Parathyroid adenoma (tissue), 2 donors: Measurements from ENCODE around the gene WDFY2.

ENCODE experiments used
- H2AFZ ChIP-seq: fragments of 300-600 bp; sonication (generic); one replicate; pipeline ENCODE4 v1.7.0; 2017; ENCODE audit warnings: antibody characterized with exemption, mild to moderate bottlenecking
- H3K27ac ChIP-seq: fragments of 300-600 bp; sonication (generic); one replicate; pipeline ENCODE4 v1.7.0; 2017
- H3K27me3 ChIP-seq: fragments of 300-600 bp; sonication (generic); one replicate; pipeline ENCODE4 v1.7.0; 2017; ENCODE audit warnings: low read length; ENCODE audit not compliant: control insufficient read depth, insufficient read depth
- H3K36me3 ChIP-seq: fragments of 300-600 bp; sonication (generic); one replicate; pipeline ENCODE4 v1.7.0; 2017; ENCODE audit warnings: low read length; ENCODE audit not compliant: control insufficient read depth, insufficient read depth
- H3K4me1 ChIP-seq: fragments of 300-600 bp; sonication (generic); one replicate; pipeline ENCODE4 v1.7.0; 2017; ENCODE audit warnings: control low read depth
- H3K4me2 ChIP-seq: fragments of 300-600 bp; sonication (generic); one replicate; pipeline ENCODE4 v1.7.0; 2017; ENCODE audit warnings: low read length
- H3K4me3 ChIP-seq: fragments of 300-600 bp; sonication (generic); one replicate; pipeline ENCODE4 v1.7.0; 2017; ENCODE audit warnings: low read depth, low read length
- H3K79me2 ChIP-seq: fragments of 300-600 bp; sonication (generic); one replicate; pipeline ENCODE4 v1.7.0; 2017; ENCODE audit warnings: control low read depth
- H3K9ac ChIP-seq: fragments of 300-600 bp; sonication (generic); one replicate; pipeline ENCODE4 v1.7.0; 2017; ENCODE audit warnings: mild to moderate bottlenecking
- H3K9me3 ChIP-seq: fragments of 300-600 bp; sonication (generic); one replicate; pipeline ENCODE4 v1.7.0; 2017; ENCODE audit warnings: low read length; ENCODE audit not compliant: control insufficient read depth
- CTCF ChIP-seq: fragments of 300-600 bp; sonication (generic); IDR thresholded peaks from one replicate; pipeline ENCODE4 v1.7.0; 2017; ENCODE audit warnings: antibody characterized with exemption, mild to moderate bottlenecking
- donor health status: primary hyperparathyroidism.

Gene WDFY2

GRCh38 chr13:51815848-51816247, 231.6 kb downstream of the WDFY2 start:
- H3K4me3 ChIP-seq, result no peak overlapping the region
- H3K4me1 ChIP-seq, result peaks cover 3% of the 10 kb centered on the region
- H2AFZ ChIP-seq, result peak overlapping the region; percentile 78
- no peak overlapping the region for H3K4me2 ChIP-seq
- H3K27ac ChIP-seq, result no peak overlapping the region
- H3K9ac ChIP-seq, result no peak overlapping the region
- no peaks in the 10 kb centered on the region for H3K79me2 ChIP-seq
- H3K27me3 ChIP-seq, result no peaks in the 10 kb centered on the region
- no peak for TF ChIP-seq CTCF
- no peaks in the 10 kb centered on the region for H3K9me3 ChIP-seq
- no peaks in the 10 kb centered on the region for H3K36me3 ChIP-seq

GRCh38 chr13:51816604-51817249, 232.5 kb downstream of the WDFY2 start:
- H3K9me3 ChIP-seq, result no peaks in the 10 kb centered on the region
- H3K4me2 ChIP-seq, result no peak overlapping the region
- H3K27ac ChIP-seq, result no peak overlapping the region
- H3K79me2 ChIP-seq, result no peaks in the 10 kb centered on the region
- H3K4me1 ChIP-seq, result peaks cover 3% of the 10 kb centered on the region
- H3K27me3 ChIP-seq, result no peaks in the 10 kb centered on the region
- TF ChIP-seq CTCF, result no peak
- H3K36me3 ChIP-seq, result no peaks in the 10 kb centered on the region
- H3K4me3 ChIP-seq, result no peak overlapping the region
- no peak overlapping the region for H2AFZ ChIP-seq
- H3K9ac ChIP-seq, result no peak overlapping the region
